ENCODE results near the gene STRN4. TPM values are rescaled to one million over a fixed set of nuclear protein-coding genes. Genes with fewer than 3 reads are reported as not detected.

STRN4 gene
- total and polyA plus RNA-seq, 9 of the 15 experiments (the other 6 are each of a cell fraction or from before 2014, with no cell fraction given) = 0.62 to 83.7 (median 36.9) TPM

- peaks cover 61% of the 10 kb centered on the region for H3K79me2 ChIP-seq (ENCODE audit: control insufficient read depth, insufficient read depth, low read length)
- peaks cover 5% of the 10 kb centered on the region for H3K9me1 ChIP-seq (ENCODE audit: control insufficient read depth, insufficient read depth, low read length)
- H3K9me3 ChIP-seq (replicated peaks; ENCODE audit: control insufficient read depth, insufficient read depth, low read depth, low read length) = no peaks in the 10 kb centered on the region
- FAIRE-seq (no peak), DNase-seq (ENCODE audit: extremely low read depth in 1 of 4, low spot score in 3 of 4) (peak in 3 of 4 experiments; percentile 51 to 67 (median 52)), ATAC-seq (peak; percentile 1; the same call in 1 of the 3 replicates)
- H2AFZ ChIP-seq (ENCODE audit: low read depth, low read length) = no peak overlapping the region
- ChIA-PET CTCF (ENCODE audit: low intra/inter-chr PET ratio) (no interaction called here), POLR2A (interaction anchor here (0.6 to 5.9 kb wide), 36 partner anchors 9 to 1786 kb away, joined by 3 to 89 read pairs (median 4); partner anchors contain the start of genes DACT3 and ZC3H4)
- in situ Hi-C loops (cut with MboI) = no loop called here
- intact Hi-C loops (cut with micrococcal nuclease) = loop anchor here (5.0 kb wide), 1 partner anchor 40 kb away; no protein-coding TSS in a partner anchor
- peaks cover 43% of the 10 kb centered on the region for H4K20me1 ChIP-seq (replicated peaks; ENCODE audit: control insufficient read depth, insufficient read depth, low read length)
- peaks cover 41% of the 10 kb centered on the region for H3K36me3 ChIP-seq (ENCODE audit: control insufficient read depth, insufficient read depth, low read length)
- TSS peak; percentile 64 for BruUV-seq (replicated peaks)
- peak overlapping the region; percentile 99 for H3K9ac ChIP-seq (ENCODE audit: insufficient read depth in 1 of 2, low read depth in 2 of 2, low read length in 2 of 2)
- 0% methylated on average over 64 of the region's 80 CpGs for WGBS (ENCODE audit: insufficient coverage, low coverage, missing lambda C conversion rate)
- H3K4me3 ChIP-seq = peak overlapping the region; percentile 91
- peak overlapping the region; percentile 92 for H3K4me2 ChIP-seq (ENCODE audit: insufficient read depth, low read length)
- no peaks in the 10 kb centered on the region for H3K27me3 ChIP-seq (ENCODE audit: control insufficient read depth in 2 of 2, insufficient read depth in 2 of 2, low read length in 2 of 2)
- H3K4me1 ChIP-seq (replicated peaks in 1 of 2; ENCODE audit: control insufficient read depth in 2 of 2, insufficient read depth in 2 of 2, low read length in 2 of 2) = peaks cover 32 to 49% of the 10 kb centered on the region in 2 experiments
- peak overlapping the region; percentile 95 for H3K27ac ChIP-seq (ENCODE audit: extremely low read depth, low read depth, low read length)
- peak; percentile 49 for TF ChIP-seq KDM5B (IDR thresholded peaks at IDR 0.05; ENCODE audit: insufficient replicate concordance, low read depth, low read length)
- TF ChIP-seq USF2 (CRISPR knock-in tag; IDR thresholded peaks at IDR 0.05) = peak; percentile 82
- TF ChIP-seq ZKSCAN1 (IDR thresholded peaks at IDR 0.05; ENCODE audit: low read depth, low read length) = no peak
- TF ChIP-seq ZNF79 (CRISPR knock-in tag; IDR thresholded peaks at IDR 0.05; ENCODE audit: low read depth) = no peak
- TF ChIP-seq ZNF740 (CRISPR knock-in tag; IDR thresholded peaks at IDR 0.05) = 0 out of 2 replicates have a peak, but pooled peaks have one; percentile 33
- TF ChIP-seq ZNF740 (tag; IDR thresholded peaks at IDR 0.05) = 0 out of 4 replicates have a peak, but pooled peaks of 1 of the 2 experiments have one; percentile 32
- peak; percentile 94 for TF ChIP-seq RBFOX2 (IDR thresholded peaks at IDR 0.05; ENCODE audit: low read depth, low read length)
- TF ChIP-seq NELFE (IDR thresholded peaks at IDR 0.05; ENCODE audit: insufficient read depth, insufficient read length) = no peak
- 0 out of 2 replicates have a peak, but pooled peaks have one; percentile 30 for TF ChIP-seq SRSF3 (IDR thresholded peaks at IDR 0.05; ENCODE audit: insufficient read depth, low read length)
- TF ChIP-seq PCBP2 (IDR thresholded peaks at IDR 0.05; ENCODE audit: low read depth, low read length, poor library complexity, severe bottlenecking) = peak; percentile 26
- TF ChIP-seq RBM22 (IDR thresholded peaks at IDR 0.05; ENCODE audit: low read depth, low read length, poor library complexity, severe bottlenecking) = peak; percentile 93
- peak; percentile 80; the same call in 1 of the 2 replicates for TF ChIP-seq USF1 (CRISPR knock-in tag; IDR thresholded peaks at IDR 0.05)
- 0 out of 4 replicates have a peak, but pooled peaks have one; percentile 43 to 61 for TF ChIP-seq MLLT1 (IDR thresholded peaks at IDR 0.05)
- TF ChIP-seq CBFA2T2 (conservative IDR thresholded peaks at IDR 0.05) = peak; percentile 32; the same call in 1 of the 2 replicates
These were observed 41.3 kb upstream of the STRN4 start for GRCh38 chr19:46787331-46788261.
